ENCODE data around the gene ZNF503.

ZNF503 gene

GRCh38 chr10:75405598-75406461 is 4.3 kb upstream of the ZNF503 start:
- no peak for TF ChIP-seq CTCF (IDR thresholded peaks at IDR 0.05; ENCODE audit: low read depth, low read length)

GRCh38 chr10:75404815-75405597 is 3.4 kb upstream of the ZNF503 start:
- TF ChIP-seq CTCF (IDR thresholded peaks at IDR 0.05; ENCODE audit: low read depth, low read length): no peak
- no peak overlapping the region for H3K4me3 ChIP-seq (ENCODE audit: low read depth, low read length)

More at GRCh38 chr10:75405598-75406461, 4.3 kb upstream of the ZNF503 start:
- H3K4me3 ChIP-seq (ENCODE audit: low read depth, low read length): no peak overlapping the region

- TF ChIP-seq CTCF (IDR thresholded peaks at IDR 0.05; ENCODE audit: low read depth, low read length): no peak
- peak overlapping the region; percentile 78 for H3K4me3 ChIP-seq (ENCODE audit: low read depth, low read length)
These were observed 2.6 kb upstream of the ZNF503 start for GRCh38 chr10:75403939-75404814.

DNA sequence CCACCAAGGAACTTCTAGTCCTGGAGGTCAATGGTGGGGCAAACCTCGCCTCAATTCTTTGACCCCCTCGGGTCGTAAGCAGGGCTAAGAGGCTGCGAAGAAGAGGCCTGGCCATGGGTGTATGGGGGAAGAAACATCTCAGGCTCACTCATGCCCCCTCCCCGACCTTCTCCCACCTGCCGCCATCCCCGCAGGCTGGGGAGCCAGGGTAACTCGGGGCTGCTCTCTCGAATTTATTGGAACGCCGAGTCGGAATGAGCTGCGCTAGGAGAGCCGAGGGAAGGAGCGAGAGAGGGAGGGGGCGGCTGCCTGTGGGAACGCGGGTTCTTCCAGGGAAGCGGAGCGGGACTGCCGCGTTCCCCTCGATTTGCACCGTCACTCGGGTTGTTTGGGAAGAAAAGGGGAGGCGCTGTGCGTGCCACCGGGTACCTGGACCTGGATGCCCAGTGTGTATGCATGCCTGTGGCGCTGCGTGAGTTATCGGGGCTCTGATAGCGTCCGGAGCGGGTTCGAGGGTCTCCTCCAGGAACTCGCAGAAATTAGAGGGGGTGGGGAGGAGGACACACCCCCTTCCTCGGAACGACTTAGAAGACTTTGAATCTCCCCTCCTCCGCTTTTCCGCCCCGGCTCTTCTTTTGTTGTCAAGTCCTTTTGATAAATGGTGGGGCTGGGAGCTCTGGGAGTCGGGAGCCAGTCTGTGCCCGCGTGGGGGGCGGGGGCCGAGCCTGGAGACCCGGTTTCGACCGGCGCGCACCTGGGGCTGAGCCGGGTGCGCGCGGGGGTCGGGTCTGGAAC is 1.8 kb upstream of the ZNF503 start:
- no peak for TF ChIP-seq CTCF (IDR thresholded peaks at IDR 0.05; ENCODE audit: low read depth, low read length)

GRCh38 chr10:75402486-75403143 is 1.1 kb upstream of the ZNF503 start:
- TF ChIP-seq CTCF (IDR thresholded peaks at IDR 0.05; ENCODE audit: low read depth, low read length): no peak
- peak overlapping the region; percentile 78 for H3K4me3 ChIP-seq (ENCODE audit: low read depth, low read length)

More for the DNA sequence above, 1.8 kb upstream of the ZNF503 start:
- peak overlapping the region; percentile 78 for H3K4me3 ChIP-seq (ENCODE audit: low read depth, low read length)
